CD4-positive, alpha-beta T cell (primary cell): Measurements from ENCODE around the gene SNAP91. TPM values are rescaled to one million over a fixed set of nuclear protein-coding genes. Genes with fewer than 3 reads are reported as not detected.

Experiments
- ATAC-seq: fragments of 200-7000 bp; cut with Tn5 transposase; one replicate; pipeline ENCODE4 v1.10.0; 2022; ENCODE audit warnings: mild to moderate bottlenecking; ENCODE audit not compliant: poor library complexity
- CTCF ChIA-PET: fragments of 350-600 bp; sonication (Branson Sonifier 250); formaldehyde crosslinking; loops from one replicate; lab custom pipeline; 2021; ENCODE audit warnings: antibody characterized with exemption, inconsistent platforms; lab: Charles Lee
- POLR2A ChIA-PET: fragments of 350-600 bp; sonication (Branson Sonifier 250); formaldehyde crosslinking; loops from one replicate; lab custom pipeline; 2021; ENCODE audit warnings: antibody characterized with exemption, inconsistent platforms; lab: Charles Lee
- DNase-seq, 14 experiments: peaks; one replicate each; pipeline ENCODE4 v3.0.0-alpha.2; 2013 to 2020; ENCODE audit warnings: mixed read lengths in 2 of 14
- H3K27ac ChIP-seq, 2 donors: one replicate each; pipeline versions ENCODE4 v1.5.1 to v1.7.0; 2013; ENCODE audit warnings: low read length in 2 of 2, low read depth in 1 of 2, mild to moderate bottlenecking in 1 of 2
- H3K27me3 ChIP-seq, 2 experiments: 1 replicate in 1 of 2; 2 replicates in 1 of 2; pipeline versions ENCODE4 v1.6.1 to v1.7.0; 2013; ENCODE audit warnings: low read length in 2 of 2, control low read depth in 1 of 2, mild to moderate bottlenecking in 1 of 2, moderate library complexity in 1 of 2; ENCODE audit not compliant: insufficient read depth in 2 of 2, control insufficient read depth in 1 of 2
- H3K36me3 ChIP-seq: one replicate; pipeline ENCODE4 v1.6.1; 2013; ENCODE audit warnings: low read length, control low read depth; ENCODE audit not compliant: insufficient read depth
- H3K4me1 ChIP-seq: one replicate; pipeline ENCODE4 v1.6.1; 2013; ENCODE audit warnings: low read length, control low read depth; ENCODE audit not compliant: insufficient read depth
- H3K4me3 ChIP-seq: one replicate; pipeline ENCODE4 v1.5.1; 2013; ENCODE audit warnings: mild to moderate bottlenecking, low read length, moderate library complexity
- H3K9me3 ChIP-seq, 2 experiments: 1 replicate in 1 of 2; 2 replicates in 1 of 2; pipeline versions ENCODE4 v1.6.1 to v1.7.0; 2013; ENCODE audit warnings: low read length in 2 of 2, mild to moderate bottlenecking in 2 of 2, control low read depth in 1 of 2, moderate library complexity in 1 of 2; ENCODE audit not compliant: control insufficient read depth in 1 of 2, insufficient read depth in 1 of 2
- H3K27ac Mint-ChIP-seq: one replicate; pipeline ENCODE4 v1.8.0; 2020; ENCODE audit warnings: mixed read lengths
- H3K27me3 Mint-ChIP-seq: one replicate; pipeline ENCODE4 v1.8.0; 2021; ENCODE audit warnings: mixed read lengths
- H3K36me3 Mint-ChIP-seq: one replicate; pipeline ENCODE4 v1.8.0; 2021; ENCODE audit warnings: low read depth, mixed read lengths
- H3K4me1 Mint-ChIP-seq: one replicate; pipeline ENCODE4 v1.8.0; 2021; ENCODE audit warnings: low read depth, mixed read lengths
- H3K4me3 Mint-ChIP-seq: one replicate; pipeline ENCODE4 v1.8.0; 2020; ENCODE audit warnings: mild to moderate bottlenecking, mixed read lengths
- H3K9me3 Mint-ChIP-seq: one replicate; pipeline ENCODE4 v1.8.0; 2020; ENCODE audit warnings: mixed read lengths
- intact Hi-C, 2 experiments: fragments of 100-400 bp; cut with DNase I in 1 of 2; cut with micrococcal nuclease in 1 of 2; formaldehyde crosslinking; loops; one replicate each; pipeline versions ENCODE4 v1.15.1 to v1.9.0; 2023 to 2025; cut with DNase I, micrococcal nuclease
- total RNA-seq, 174 experiments: library from RNA in 2 of 174; stranded (reverse) in 2 of 174; gene quantifications; one replicate each; pipeline ENCODE4 v1.2.3 and lab custom pipeline; 2021 to 2026
- TF ChIP-seq, protein P1 (sequence below): fragments of 200-600 bp; IDR thresholded peaks from one replicate; pipeline ENCODE4 v1.8.0; 2022; ENCODE audit warnings: antibody characterized with exemption, mild to moderate bottlenecking

The SNAP91 gene
- total RNA-seq, 2 experiments from 2014 or later = not detected

DNA sequence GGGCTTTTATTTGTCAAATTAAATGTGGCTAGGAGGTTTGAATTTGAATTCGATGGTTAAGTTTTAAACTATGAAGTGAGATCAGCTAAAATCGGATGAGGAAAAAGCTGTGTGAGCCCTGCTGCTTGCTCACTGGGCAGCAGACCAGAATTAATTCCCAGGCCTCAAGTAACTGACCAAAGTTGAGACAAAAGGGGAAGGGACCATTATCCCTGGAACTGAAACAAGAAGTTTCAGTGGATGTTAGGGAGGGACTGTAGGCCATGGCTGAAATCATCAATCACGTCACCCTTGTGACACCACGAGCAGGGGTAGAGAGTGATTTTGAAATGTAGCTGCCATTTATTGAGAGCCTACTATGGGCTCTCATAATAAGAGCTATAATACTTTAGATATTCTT is 203.5 kb downstream of the SNAP91 start:
- Histone ChIP-seq H3K4me3 (no peak overlapping the region), H3K36me3 (no peaks in the 10 kb centered on the region), H3K9me3 (no peaks in the 10 kb centered on the region), H3K27me3 (no peaks in the 10 kb centered on the region), H3K27ac (no peak overlapping the region), H3K4me1 (no peaks in the 10 kb centered on the region)
- Mint-ChIP-seq H3K27ac (no peak overlapping the region), H3K4me1 (no peaks in the 10 kb centered on the region), H3K36me3 (no peaks in the 10 kb centered on the region), H3K4me3 (no peak overlapping the region), H3K27me3 (peaks cover 4% of the 10 kb centered on the region), H3K9me3 (peaks cover 4% of the 10 kb centered on the region)
- ChIA-PET POLR2A (no interaction called here), CTCF (interaction anchor here (1.2 kb wide), 1 partner anchor 9 kb away, joined by 3 read pairs; no protein-coding TSS in a partner anchor)
- TF ChIP-seq, protein P1, sequence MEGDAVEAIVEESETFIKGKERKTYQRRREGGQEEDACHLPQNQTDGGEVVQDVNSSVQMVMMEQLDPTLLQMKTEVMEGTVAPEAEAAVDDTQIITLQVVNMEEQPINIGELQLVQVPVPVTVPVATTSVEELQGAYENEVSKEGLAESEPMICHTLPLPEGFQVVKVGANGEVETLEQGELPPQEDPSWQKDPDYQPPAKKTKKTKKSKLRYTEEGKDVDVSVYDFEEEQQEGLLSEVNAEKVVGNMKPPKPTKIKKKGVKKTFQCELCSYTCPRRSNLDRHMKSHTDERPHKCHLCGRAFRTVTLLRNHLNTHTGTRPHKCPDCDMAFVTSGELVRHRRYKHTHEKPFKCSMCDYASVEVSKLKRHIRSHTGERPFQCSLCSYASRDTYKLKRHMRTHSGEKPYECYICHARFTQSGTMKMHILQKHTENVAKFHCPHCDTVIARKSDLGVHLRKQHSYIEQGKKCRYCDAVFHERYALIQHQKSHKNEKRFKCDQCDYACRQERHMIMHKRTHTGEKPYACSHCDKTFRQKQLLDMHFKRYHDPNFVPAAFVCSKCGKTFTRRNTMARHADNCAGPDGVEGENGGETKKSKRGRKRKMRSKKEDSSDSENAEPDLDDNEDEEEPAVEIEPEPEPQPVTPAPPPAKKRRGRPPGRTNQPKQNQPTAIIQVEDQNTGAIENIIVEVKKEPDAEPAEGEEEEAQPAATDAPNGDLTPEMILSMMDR = no peak
- DNase-seq = no peak
- intact Hi-C loops = no loop called here
- no peak for ATAC-seq

Other genes with a start within 250 kb of the SNAP91 start
- not detected for gene PRSS35, start 196.6 kb downstream of the SNAP91 start, total RNA-seq
- not detected for gene RIPPLY2, start 144.3 kb upstream of the SNAP91 start, total RNA-seq
- 10 to 100 TPM; 15.5 to 16.3 TPM for gene CYB5R4, start 150.6 kb upstream of the SNAP91 start, total RNA-seq